SW480 (cell line): Measurements from ENCODE around the gene ITM2C.
A peak's percentile ranks its signal among the peaks of the same experiment; 100 is the strongest.

Experiments
- DNase-seq: peaks from one replicate; pipeline ENCODE4 v3.0.0-alpha.2; 2016; ENCODE audit warnings: low spot score

Gene ITM2C

DNA sequence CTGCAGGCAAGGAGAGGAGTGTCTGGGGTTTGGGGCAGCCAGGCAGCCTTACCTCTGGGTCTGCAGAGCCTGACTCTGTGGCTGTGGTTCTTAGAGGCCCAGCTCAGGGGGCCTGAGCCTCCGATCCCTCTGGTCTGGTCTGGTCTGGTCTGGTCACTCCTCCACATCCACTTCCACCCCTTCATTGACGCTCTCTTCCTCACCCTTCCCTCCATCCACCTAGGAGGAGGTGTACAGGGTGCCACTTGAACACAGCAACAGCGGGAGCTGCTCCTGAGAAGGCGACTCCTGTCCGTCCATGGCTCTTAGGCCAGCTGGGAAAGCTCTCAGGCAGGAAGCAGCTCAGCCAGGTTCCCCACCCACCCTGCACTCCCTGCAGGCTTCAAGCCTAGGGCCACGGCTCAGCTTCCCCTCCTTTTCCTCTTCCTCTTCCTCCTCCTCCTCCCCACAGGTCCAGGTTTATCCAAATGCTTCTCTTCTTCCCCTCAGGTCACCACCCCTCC lies 43.4 kb downstream of the ITM2C start:
- no peak for DNase-seq

DNA sequence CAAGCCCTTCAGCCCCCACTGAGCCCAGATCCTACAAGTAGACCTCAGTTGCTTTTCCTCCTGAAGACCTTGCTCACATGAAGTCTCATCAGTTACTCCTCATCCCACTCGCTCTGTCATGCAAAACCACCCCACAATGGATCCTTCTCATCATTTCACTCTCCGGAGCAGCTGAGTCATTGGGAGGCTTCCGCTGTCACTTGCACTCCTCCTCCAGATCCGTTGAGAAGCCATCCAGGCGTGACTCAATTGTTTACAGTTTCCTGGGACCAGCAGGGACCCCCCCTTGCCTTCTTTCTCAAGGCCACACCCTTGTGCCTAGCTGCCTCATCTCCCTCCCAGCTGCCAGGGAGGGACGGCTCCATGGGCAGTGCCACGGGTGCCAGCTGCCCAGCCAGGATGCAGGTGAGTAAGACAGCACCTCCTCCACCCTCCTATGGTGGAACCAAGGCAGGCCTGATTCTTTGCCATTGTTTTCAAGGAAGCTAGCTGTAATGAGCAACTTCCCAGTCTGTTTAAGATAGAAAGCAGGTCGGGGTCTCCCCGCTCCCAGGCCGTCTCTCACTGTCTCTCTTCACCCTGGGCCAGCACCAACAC lies 44.0 kb downstream of the ITM2C start:
- DNase-seq = peak; percentile 91

DNA sequence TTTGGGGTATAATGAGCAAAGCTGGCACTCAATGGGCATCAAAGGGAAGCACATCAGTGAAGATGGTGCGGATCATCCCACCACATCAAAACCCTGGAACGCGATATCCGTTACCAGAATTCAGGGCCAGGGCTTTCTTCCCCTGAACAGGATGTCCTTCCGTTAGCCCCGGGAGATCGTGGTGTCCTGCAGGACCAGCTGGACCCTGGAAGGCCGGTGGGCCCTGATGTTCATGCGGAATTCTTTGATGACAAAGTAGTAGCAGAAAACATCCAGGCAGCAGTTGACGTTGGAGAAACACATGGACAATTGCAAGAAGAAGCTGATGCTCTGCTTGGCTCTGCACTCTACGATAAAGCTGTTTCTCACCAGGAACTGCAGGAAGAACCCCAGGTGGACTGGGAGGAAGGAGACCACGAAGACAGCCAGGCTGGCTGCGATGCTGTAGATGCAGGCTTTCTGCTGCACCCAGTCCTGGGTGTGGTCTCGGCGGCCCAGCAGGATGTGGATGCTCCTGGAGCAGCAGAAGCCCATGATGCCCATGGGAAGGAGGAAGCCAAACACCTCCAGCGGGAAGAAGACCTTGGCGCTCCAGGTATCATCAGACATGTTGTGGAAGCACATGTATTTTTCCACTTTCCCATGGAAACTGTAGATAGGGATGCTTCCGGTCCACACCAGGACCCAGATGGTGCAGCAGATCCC lies 45.3 kb downstream of the ITM2C start:
- no peak for DNase-seq

GRCh38 chr2:230910546-230911177 lies 45.9 kb downstream of the ITM2C start:
- no peak for DNase-seq

DNA sequence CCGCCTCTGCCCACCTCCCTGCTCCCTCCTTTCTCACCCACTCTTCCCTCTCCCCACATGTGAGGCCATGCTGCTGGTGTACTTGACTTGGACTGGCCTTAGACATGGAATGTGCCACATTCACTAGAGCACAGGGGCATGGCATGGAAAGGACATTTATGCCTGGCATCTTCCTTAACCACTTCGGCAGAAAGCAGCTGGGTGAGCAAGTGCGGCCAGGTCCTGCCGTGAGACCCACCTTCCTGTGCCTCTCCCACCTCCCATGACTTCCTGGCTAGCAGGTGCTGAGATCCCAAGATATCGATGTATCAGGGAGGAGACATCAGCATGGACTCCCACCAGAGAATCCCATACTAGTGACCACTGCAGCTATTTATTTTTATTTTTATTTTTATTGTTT lies 47.3 kb downstream of the ITM2C start:
- DNase-seq = no peak

GRCh38 chr2:230912724-230913123 lies 48.0 kb downstream of the ITM2C start:
- no peak for DNase-seq

GRCh38 chr2:230913406-230914143 lies 48.8 kb downstream of the ITM2C start:
- no peak for DNase-seq

GRCh38 chr2:230914886-230915285 lies 50.1 kb downstream of the ITM2C start:
- no peak for DNase-seq

DNA sequence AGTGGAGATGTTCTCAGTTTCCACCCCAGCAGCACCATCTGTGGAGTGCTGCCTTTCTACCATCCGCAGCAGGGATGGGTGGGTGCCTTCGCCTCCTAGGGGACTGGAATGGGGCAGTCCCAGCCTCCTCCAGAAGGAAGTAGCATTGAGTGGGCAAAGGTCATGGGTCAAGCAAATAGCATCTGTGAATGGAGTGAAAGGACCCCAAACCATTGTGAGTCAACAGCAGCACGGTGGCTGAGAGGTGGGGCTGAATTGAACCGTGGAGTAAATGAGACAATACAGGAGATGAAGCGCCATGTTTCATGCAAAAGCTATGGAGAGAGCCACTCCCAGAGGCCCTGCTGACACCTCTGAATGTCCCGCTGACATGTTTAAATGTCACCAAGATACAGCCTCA lies 50.6 kb downstream of the ITM2C start:
- DNase-seq = no peak

DNA sequence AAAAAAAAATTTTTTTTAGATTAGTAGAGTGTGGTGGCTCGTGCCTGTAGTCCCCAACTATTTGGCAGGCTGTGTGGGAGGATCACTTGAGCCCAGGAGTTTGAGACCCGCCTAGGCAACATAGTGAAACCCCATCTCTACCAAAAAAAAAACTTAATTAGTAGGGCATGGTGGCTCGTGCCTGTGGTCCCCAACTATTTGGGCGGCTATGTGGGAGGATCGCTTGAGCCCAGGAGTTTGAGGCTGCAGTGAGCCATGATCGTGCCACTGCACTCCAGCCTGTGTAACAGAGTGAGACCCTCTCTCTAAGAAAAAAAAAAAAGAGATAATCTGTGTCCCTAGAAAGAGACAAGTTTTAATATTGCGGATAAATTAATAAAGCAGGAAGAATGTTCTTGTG lies 51.5 kb downstream of the ITM2C start:
- no peak for DNase-seq

DNA sequence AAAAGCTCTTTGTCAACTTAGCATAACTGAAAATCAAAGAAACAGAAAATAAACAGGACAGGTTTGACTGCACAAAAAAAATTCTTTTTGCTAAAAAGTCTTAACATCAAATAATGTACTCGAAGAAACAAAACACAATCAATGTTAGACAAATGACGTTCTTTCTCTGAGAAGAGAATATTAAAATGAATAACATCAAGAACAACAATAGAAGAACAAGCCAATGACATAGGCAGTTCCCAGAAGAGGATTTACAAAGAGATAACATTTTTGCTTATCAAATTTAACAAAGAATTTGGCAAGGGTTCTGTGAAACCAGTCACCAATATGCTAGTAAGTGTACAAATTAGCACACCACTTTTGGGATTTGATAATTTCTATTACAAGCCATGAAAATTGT lies 54.5 kb downstream of the ITM2C start:
- DNase-seq = no peak

- no peak for DNase-seq
Observed at GRCh38 chr2:230919681-230920080, 54.9 kb downstream of the ITM2C start.

- DNase-seq = no peak
Observed at GRCh38 chr2:230920167-230920566, 55.4 kb downstream of the ITM2C start.

- no peak for DNase-seq
Observed at GRCh38 chr2:230921806-230922595, 57.3 kb downstream of the ITM2C start.

DNA sequence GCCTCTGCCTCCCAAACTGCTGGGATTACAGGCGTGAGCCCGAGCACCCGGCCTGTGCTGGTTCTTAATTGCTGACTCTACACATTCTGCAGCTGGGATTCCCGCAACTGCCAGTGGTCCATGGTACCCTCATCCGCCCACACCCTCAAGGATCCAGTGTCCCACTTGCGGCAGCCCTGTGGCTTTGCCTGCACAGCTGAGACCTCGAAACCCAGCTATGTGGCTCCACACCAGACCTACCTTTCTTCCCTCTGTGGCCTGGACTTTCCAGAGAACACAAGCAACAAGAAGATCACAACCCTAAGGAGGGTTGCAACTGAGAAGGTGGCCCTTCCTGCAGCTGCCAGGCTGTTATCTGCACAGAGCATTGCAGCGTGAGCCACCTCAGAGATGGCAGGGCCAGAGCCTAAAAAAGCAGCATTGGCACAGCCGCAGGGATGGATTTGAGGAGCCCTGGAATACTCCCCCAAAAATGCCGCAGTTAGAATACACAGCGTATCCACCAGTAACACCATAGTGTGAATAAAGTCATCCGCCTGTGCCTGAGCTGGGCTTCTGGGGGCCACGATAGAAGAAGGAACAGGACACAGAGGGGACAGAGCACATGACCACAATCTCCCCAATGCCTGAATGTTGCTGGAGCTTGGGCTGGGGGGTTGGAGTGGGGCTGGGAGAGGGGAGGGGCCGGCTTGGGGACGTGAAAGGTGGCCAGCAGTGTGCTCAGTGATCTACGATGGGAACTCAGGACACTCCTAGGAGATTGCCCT lies 58.4 kb downstream of the ITM2C start:
- DNase-seq = no peak

DNA sequence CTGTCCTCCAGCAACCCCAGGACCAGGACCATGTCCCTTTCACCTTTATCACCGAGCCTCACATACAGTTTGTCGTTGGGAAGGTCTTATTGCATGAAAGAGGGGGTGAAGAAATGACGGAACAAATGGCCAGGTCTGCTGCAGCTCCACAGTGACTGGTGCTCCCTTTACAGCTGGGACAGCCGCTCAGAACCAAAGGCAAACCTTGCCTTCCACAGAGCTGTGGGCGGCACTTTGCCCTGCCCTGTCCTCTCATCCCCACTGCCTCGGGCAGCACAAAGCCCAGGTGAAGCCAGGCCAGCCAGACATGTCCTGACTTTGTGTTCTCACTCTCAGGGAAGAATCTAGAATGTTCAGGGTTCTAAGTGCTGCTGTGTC lies 59.3 kb downstream of the ITM2C start:
- no peak for DNase-seq

DNA sequence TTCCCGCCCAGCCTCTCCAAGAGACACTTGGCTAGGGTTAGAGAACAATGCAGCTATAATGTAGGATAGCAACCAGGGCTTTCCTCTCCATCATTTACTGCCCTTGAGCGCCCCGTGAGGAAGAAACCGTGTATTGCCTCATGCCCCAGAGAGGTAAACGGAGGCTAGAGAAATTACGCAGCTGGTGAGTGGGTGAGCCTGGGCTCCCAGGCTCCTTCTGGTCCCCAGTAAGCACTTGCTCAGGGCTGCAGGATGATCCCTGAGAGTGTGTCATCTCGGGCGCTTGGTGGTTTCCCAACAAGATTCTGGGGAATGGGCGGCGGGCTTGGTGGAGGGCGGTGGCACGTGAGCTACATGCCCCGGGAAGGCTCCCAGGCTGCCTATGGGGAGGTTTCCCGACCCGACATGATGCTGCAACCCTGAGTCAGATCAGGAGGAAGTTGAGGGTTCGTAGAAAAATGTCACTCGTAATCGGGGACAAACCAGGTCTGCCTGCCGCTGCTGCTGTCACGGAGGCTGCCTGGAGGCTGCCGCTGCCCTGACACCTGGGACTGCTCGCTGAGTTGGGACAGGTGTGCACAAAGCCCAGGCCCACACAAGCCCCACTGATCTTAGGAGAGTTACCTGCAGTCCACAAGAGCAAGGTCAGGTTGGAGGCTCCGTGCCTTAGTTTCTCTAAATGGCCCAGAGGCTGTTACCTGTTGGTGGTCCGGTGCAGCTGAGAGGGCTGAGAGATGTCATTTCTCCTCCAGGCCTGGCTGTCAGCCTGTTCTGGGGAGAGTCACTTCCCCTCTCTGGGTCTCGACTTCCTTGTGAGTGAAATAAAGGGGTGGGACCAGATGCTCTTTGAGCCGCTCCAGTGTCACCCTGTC lies 60.0 kb downstream of the ITM2C start, which contains the start of gene GPR55:
Gene GPR55, minus strand, starts transcription at position 773 of the 872 bp plus-strand sequence. CDS start 14,280 bp downstream, outside the sequence.
- DNase-seq = no peak

GRCh38 chr2:230925443-230925878 lies 60.7 kb downstream of the ITM2C start:
- DNase-seq = no peak

- no peak for DNase-seq
Observed at GRCh38 chr2:230925879-230926765, 61.4 kb downstream of the ITM2C start.
